GM18519 (cell line): Measurements from ENCODE around the gene NRDE2.

Source experiments
- ATAC-seq: cut with Tn5 transposase; IDR thresholded peaks from one replicate; pipeline ENCODE4 v1.9.1; 2021; ENCODE audit warnings: mild to moderate bottlenecking, moderate library complexity; ENCODE audit not compliant: unreplicated experiment, low FRiP score

Gene NRDE2

DNA sequence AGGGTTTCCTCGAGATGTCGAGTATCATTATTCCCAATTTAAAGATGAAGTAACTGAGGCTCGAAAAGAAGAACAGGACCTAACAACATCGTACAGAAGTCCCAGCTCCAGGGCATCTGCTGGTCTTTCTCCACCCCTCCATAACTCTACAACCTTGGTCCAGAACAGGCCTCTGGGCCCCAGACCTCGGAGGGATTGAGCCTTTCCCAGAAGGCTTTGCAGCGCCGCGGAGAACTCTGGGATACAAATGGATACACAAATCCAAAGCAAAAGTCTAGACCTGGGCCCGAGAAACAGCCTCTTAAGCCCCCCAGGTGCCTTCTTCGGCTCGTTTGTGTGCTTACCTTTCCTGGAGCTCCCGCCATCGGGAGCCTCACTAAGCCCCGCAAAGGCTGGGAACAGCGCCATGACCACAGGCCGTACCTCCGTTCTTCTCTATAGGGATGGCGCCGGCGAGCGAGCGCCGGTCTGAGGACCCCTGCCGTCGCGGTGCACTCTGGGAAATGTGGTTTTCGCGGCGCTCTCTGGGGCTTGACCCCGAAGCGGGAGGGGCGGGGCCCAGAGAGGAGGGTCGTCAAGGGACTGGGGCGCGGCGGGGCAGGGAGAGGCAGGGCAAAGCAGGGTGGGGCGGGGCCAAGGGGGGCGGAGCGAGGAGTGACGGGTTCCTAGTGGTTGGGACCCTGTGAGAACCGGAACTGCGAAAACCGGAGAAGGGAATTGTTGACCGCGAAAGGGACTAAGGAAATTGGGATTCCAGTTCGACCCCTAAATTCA, at the start of gene NRDE2:
NRDE2 (minus strand) TSS at position 445 of the 774 bp plus-strand sequence; CDS start at position 408, 37 bp downstream.
- peak; percentile 85 for ATAC-seq

DNA sequence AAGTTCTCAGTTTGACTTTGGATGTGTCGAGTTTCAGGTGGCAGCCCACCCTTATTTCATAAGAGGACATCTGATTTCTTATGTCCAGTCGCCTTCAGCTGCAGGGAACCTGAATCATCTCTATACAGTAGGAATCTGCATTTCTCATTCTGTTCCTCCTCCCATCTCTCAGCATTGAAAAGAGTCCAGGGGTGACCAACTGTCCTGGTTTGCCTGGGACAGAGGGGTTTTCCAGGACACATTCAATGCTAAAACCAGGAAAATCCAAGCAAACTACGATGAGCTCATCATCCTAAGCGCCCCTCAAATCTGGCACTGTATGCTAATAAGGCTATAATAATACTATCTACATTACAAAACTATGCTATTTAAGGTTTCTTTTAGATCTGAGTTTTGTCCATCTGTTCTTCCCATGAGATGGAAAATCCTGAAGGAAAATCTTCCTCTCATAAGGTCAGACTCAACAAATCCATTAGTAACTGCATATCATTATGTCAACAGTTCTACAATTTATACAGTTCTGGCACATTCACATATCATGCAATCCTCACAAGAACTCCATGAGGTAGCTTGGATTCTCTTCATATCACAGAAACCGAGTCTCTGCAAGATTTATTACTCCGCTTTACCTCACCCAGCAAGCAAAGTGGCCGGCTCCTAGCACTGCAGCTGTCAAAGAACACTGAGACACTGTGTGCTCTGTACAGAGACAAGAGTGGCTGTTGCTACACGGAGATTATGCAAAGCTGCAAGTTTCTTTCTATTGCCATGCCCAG, 49.5 kb upstream of the NRDE2 start:
- no peak for ATAC-seq

DNA sequence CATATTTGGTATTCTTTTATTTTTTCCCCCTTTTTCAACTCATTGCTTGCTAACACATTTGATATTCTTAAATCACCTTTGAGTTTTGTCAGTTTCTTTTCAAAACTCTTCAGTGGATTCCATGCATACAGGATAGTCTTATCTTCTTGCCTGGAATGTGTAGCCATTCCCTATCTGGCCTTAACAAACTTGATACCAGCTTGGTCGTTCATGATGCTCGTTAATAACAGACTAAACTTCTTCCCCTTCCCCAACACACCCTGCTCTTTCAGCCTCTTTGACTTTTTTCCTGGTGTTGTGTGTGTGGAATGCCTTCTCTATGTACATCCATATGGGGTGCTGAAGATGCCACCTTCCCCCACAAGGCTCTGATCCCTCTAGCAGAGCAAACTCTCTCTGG, 47.4 kb upstream of the NRDE2 start:
- ATAC-seq, result no peak

- ATAC-seq, result no peak
Measured at GRCh38 chr14:90378249-90378648, 46.5 kb upstream of the NRDE2 start.

DNA sequence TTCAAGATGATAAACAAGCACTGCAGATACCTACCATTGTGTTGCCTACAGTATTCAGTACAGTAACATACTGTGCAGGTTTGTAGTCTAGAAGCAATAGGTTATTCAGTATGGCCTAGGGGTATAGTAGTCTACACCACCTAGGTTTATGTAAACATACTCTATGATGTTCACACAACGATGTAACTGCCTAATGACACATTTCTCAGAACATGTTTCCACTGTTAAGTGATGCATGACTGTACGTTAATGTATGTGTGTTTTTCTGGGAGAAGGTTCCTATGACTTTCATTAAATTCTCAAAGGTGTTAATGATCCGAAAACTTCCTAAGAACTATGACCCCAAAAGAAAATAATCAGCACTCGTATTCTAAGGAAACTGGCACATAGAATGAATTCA, 44.2 kb upstream of the NRDE2 start:
- ATAC-seq, result no peak

DNA sequence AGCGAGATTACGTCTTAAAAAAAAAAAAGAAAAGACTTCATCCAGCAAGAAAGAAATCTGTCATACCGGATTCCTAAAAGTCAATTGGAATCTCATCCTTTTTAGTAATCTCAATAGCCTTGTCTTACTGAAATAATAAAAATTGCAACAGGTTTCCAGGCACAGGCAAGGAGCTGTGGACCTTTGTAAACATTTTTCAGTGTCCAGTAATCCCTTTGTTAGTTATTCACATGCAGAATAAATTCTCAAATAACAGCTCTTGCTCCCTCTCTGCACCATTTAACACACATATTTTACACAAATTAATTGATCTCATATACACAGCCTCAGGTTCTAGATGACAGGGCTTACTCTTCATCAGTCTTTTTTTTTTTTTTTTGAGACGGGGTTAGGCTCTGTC, 43.1 kb upstream of the NRDE2 start:
- ATAC-seq, result no peak

DNA sequence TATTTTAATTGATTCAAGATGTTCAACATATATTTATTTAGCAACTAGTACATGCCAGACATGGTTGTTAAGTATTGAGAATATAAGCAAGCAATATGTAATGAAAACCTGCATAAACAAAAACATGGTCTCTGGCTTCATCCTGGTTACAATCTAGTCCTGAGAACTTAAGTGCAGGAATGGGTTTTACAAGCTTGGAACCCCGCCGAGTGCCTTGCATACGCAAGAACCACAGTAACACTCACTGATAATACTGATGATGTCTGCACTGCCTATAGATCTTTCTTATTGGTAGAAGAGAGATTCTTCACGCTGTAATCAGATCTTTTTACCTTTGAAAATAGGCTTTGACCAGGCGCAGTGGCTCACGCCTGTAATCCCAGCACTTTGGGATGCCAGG, 42.1 kb upstream of the NRDE2 start:
- ATAC-seq, result no peak

- no peak for ATAC-seq
Measured at GRCh38 chr14:90368946-90369721, 37.4 kb upstream of the NRDE2 start.

GRCh38 chr14:90362558-90362896, 30.8 kb upstream of the NRDE2 start:
- ATAC-seq, result no peak

DNA sequence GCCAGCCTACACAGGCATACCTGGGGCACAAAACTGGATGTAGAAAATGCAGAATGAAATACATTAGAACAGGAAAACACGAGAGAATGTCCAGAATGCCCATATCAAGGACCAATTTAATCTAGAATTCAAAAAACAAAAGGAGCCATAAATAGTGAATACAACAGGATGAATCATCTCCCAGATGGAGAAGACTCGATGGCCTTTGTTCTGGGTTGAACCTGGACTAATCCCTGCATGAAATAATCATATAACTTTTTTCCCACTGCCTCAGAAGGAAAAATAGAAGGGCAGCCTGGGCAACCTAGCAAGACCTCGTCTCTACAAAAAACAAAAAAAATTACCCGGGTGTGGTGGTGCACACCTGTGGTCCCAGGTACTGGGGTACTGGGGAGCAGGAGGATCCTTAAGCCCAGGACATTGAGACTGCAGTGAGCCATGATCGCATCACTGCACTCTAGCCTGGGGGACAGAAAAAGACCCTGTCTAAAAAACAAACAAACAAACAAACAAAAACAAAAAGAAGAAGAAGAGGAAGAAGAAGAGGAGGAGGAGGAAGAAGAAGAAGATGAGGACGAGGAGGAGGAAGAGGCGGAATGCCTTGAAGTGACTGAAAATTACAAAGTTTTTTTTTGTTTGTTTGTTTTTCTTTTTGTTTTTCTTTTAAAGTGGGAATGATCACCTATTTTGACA, 30.3 kb upstream of the NRDE2 start:
- no peak for ATAC-seq

- ATAC-seq, result no peak
Measured at GRCh38 chr14:90358359-90358758, 26.6 kb upstream of the NRDE2 start.

DNA sequence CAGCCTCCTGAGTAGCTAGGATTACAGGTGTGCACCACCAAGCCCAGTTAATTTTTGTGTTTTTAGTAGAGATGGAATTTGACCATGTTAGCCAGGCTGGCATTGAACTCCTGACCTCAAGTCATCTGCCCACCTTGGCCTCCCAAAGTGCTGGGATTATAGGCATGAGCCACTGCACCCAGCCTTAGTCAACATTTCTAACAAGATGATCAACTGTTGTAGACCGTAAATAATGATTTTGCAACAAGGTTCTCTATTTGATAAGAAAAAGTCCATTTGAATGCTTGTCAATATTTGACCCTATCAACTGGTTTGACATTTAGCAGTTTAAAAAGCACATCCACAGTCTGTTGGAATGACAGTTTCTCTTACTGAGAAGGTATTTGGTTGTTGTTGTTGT, 25.2 kb upstream of the NRDE2 start:
- ATAC-seq, result no peak

GRCh38 chr14:90355540-90356518, 24.1 kb upstream of the NRDE2 start:
- ATAC-seq, result no peak

DNA sequence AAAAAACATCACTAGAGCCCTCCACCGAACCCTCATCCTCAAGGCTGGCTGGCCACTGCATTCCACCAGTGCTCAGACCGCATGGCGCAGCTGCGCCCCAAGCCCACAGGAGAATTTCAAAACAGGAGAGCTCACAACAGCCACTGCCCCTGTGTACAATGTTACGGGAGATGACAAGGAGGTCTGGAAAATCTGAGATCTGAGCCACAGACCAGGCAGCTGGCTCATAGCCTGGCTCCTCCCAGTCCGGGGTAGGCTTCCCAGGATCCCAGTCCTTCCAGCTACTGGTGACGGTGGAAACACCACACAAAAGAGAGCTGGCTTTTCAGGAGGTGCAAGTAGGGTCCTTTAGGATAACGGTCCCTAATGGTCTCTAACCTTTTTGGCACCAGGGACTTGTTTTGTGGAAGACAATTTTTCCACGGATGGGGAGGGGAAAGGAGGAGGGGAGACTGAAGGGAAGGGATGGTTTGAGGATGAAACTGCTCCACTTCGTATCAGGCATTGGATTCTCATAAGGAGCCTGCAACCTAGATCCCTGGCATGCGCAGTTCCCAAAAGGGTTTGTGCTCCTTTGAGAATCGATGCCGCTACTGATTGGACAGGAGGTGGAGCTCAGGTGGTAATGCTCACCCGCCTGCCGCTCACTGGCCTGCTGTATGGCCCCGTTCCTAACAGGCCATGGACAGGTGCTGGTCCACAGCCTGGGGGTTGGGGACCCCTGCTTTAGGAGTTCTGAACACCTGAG, 23.0 kb upstream of the NRDE2 start:
- no peak for ATAC-seq

- ATAC-seq, result no peak
Measured at GRCh38 chr14:90349739-90350138, 18.0 kb upstream of the NRDE2 start.

- no peak for ATAC-seq
Measured at GRCh38 chr14:90348270-90348669, 16.5 kb upstream of the NRDE2 start.

DNA sequence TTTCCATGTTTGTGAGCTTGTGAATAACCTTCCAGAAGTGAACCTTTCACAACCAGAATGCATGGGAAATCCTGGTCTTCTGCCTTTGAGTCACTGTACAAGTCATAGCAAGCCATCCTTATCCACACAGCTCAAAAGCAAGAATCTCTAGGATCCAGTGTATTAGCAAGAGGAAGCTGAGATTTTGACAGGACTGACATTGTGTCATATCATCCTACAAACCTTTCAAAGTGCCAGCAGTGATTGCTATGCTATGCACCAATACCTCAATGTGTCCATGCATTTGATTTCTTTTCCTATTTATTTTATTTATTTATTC, 13.5 kb upstream of the NRDE2 start:
- no peak for ATAC-seq

DNA sequence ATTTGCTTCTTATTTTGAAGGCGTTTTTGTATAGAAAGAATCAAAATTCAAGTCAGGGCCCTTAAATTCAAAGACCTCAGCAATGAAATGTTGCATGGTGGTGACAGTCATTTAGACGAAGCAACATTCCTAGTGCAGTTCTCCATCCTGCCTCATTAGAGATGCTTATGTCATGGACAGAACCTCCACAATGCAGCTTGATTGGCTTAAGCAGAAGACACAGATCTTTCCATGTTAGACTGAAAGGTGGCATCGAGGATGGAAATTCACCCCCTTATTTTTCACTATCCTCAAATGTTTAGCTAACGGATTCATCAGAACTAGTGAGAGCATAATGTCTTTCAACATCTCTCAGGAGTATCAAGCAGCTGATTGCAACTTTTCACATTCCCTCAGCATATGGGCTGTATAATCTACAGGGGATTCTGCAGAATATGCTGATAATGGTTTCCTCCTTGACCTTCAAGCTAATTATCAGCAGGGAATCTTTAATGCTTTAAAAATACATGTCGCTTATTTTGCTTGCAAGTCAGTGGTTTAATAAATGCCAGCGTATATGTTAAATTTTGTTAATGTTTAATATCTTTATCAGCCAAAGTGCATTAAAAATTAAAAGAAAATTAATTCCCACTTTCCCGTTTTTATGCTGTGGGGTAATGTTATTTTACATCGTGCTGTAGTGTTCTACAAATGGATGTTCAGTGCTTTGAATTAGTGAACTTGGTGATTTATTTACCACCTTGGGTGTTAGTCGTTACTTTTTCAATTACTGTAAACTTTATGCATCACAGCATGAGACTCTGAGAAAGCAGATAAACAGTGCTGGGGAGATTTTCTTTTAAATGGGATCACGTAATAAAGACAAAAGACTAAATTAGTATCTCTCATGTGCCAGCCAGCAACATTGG, 12.8 kb upstream of the NRDE2 start:
- no peak for ATAC-seq
